B cell (primary cell): Measurements from ENCODE around the gene ABCA6.

Experiments used
- EZH2 ChIP-seq: IDR thresholded peaks from 2 replicates; pipeline ENCODE4 v1.6.1; 2012; ENCODE audit warnings: borderline replicate concordance, low read depth, mild to moderate bottlenecking, moderate library complexity, low read length; ENCODE audit not compliant: insufficient read depth, poor library complexity, severe bottlenecking
- TF ChIP-seq, protein P1 (sequence below): fragments of 200-600 bp; IDR thresholded peaks from one replicate; pipeline ENCODE4 v1.8.0; 2022; ENCODE audit warnings: antibody characterized with exemption, mild to moderate bottlenecking

DNA sequence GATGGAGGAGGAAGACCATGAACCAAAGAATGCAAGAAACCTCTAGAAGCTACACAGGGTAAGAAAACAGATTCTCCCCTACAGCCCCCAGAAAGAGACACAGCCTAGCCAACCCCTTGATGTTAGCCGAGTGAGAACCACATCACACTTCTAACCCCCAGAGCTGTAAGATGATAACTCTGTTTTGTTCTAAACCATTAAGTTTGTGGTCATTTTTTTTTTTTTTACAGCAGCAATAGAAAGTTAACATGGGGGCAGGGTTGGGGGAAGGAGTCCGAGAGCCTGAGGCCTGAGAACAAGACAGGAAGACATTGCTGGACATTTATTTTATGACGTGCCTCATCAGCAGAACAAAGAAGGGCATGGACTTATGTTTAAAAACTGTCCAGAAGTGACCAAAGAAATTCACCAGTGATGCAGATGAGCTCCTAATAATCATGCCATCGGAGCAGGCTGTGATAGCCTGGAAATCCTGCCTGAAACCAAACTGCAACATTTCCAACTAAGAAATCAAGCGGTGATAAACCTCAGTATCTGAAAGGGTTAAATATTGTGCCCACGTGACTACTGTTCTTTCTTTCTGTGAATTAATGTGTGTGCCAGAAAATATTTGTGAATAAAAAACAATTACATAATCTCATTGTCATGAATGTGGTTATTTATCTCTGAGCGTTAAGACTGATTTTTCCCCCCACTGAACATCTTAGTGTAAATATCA is 82.1 kb downstream of the ABCA6 start:
- TF ChIP-seq, protein P1, sequence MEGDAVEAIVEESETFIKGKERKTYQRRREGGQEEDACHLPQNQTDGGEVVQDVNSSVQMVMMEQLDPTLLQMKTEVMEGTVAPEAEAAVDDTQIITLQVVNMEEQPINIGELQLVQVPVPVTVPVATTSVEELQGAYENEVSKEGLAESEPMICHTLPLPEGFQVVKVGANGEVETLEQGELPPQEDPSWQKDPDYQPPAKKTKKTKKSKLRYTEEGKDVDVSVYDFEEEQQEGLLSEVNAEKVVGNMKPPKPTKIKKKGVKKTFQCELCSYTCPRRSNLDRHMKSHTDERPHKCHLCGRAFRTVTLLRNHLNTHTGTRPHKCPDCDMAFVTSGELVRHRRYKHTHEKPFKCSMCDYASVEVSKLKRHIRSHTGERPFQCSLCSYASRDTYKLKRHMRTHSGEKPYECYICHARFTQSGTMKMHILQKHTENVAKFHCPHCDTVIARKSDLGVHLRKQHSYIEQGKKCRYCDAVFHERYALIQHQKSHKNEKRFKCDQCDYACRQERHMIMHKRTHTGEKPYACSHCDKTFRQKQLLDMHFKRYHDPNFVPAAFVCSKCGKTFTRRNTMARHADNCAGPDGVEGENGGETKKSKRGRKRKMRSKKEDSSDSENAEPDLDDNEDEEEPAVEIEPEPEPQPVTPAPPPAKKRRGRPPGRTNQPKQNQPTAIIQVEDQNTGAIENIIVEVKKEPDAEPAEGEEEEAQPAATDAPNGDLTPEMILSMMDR: no peak
- no peak for TF ChIP-seq EZH2
